GM21367 (cell line): ENCODE measurements around the gene SCAI.
"Not testable (repeated sequence)": the region's sequence is repeated elsewhere in the genome, so short reads cannot be mapped to it uniquely, and the experiment has no call there.

Experiments used
- ATAC-seq: cut with Tn5 transposase; IDR thresholded peaks from one replicate; pipeline ENCODE4 v1.9.1; 2021; ENCODE audit not compliant: unreplicated experiment

SCAI gene

DNA sequence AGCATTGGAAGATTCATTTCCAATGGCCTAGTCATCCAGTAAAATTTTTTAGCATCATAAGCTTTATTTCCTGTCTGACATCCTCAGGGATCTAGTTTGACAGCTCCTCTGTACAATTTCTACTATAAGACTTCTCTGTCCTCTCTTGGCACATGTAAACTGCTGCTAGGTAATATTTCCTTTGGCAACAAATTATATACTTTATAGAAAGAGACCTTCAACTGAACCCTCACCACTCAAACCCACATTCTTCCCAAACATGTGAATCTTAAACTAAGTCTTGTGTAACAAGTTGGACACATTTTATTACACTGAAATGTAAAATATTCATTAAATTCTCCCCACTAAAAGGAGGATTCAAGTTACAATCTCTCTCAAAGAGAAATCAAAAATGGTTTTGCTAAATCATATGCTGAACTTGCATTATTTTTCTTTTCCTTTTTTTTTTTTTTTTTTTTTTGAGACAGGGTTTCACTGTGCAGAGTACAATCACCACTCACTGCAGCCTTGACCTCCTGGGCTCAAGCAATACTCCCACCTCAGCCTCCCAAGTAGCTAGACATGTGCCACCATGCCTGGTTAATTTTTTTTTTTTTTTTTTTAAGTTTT, 36.9 kb downstream of the SCAI start:
- ATAC-seq: no peak

DNA sequence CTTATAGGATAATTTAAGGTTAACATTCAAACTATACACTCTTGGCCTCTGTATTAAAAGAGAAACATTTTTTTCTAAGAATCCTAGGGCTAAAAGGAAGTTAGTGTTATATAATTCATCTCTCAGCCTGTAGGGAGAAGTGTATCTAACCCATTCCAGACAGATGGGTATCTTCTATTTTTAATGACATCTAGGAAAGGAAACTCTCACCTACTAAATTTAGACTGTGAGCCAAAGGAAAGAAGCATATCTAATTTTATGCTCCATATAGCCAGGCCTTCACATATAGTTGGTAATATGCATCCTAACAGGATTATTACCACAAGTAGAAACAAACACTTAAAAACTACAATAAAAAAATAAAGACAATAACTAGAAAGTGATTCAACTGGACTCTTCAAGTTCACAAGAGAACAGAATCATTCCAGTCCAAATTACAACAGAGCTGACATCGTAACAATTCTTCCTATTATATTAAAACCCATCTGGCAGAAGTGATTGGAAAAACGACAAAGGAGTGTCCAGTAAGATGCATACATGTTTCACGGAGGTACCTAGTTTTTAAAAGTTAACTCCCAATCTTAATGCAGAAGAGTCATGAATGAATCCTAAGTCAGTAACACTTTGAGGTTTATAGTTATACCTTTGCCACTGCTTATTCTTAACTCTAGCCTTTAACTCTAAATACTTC, 39.4 kb downstream of the SCAI start:
- ATAC-seq: no peak

DNA sequence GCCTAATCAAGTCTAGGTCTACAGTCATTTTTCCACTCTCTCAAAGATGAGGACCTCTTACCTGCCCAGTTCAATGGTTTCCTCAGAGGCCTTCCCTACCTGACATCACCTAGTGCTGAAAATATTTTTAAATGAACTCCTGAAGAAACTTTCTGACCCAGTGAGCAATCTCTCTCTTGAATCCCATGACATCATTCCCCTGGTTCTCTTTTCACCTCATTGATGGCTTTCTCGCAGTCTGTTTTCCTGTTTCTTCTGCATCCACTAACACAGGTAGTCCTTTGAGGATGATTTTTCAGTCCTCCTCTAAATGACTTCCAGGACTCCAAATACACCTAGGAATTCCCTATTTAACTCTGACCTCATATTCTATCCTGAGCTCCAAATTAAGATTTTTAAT, 40.3 kb downstream of the SCAI start:
- no peak for ATAC-seq

DNA sequence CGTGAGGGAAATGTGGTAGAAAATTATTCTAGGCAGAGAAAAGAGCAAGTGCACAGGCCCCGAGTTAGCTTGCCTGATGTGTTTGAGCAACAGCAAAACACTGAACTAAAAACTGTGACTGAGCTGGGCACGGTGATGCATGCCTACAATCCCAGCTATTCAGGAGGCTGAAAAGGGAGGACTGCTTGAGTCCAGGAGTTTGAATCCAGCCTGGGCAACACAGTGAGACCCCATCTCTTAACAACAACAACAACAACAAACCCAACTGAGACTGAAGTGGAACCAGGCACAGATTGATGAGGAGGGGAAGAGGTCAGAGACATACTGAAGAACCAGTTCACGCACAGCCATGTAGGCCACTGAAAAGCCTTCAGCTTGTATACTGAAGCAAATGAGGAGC, 42.5 kb downstream of the SCAI start:
- ATAC-seq: no peak

DNA sequence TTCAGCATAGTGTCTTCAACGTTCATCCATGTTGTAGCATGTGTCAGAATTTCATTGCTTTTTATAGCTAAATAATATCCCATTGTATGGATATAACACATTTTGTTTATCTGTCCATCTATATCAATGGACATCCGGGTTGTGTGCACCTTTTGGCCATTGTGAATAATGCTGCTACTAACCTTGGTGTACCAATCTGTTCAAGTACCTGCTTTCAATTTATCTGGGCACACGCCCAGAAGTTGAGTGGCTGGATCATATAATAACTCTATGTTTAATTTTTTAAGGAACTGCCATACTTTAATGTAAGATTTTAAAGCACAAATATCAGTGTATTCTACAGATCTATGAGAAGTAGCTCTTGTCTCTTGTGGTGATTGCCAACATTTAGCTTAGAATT, 43.5 kb downstream of the SCAI start:
- ATAC-seq: no peak

DNA sequence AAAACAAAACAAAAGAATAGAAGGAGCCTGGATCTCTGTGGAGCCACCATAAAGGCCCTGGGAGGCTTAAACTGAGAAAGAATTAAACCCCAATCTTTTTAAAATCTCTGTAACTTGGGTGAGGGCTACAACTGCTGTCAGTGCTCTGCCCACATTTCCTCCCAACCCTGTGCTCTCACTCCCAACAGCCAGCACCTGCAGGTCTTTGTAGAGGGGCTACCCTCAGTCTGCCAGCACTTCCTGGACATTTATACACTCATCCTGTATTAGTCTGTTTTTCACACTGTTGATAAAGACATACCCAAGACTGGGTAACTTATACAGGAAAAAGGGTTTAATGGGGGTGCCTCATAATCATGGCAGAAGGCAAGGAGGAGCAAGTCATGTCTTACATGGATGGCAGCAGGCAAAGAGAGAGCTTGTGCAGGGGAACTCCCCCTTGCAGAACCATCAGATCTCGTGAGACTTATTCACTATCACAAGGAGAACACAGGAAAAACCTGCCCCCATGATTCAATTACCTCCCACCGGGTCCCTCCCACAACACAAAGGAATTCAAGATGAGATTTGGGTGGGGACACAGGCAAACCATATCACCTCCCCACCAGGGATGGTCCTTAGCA, 47.4 kb downstream of the SCAI start:
- ATAC-seq: no peak

DNA sequence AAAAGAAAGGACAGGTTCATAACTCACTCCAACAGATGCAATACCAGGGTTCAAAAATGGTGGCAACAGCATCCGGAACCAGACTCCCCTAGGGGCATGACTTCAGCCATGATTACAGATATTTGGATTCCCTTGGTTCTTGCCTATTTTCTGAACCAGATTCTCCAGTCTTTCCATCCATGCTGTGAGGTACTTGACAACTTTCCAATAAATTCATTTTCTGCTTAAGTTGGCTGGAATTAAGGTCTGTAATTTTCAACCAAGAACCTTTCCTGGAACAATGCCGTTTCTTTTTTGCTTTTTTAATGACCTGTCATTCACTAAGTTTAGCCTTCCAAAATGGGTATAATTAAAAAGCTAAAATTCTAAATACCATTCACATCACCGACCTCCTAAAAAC, 52.2 kb downstream of the SCAI start:
- ATAC-seq: no peak

DNA sequence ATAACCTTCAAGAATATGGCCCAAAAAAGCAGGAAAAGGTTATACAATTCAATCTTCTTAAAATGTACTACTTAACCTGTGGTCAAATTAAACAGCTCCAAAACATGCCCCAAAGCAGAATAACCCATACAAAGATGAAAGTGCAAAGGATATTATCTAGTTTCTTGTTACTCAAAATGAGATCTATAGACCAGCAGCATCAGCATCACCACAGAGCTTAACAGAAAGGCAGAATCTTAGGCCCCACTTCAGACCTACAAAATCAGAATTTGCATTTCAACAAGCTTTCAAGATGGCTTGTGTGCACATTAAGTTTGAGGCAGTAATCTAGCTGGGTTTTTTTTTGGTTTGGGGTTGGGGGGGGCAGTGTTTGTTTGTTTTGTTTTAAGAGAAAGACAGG, 54.0 kb downstream of the SCAI start:
- no peak for ATAC-seq

DNA sequence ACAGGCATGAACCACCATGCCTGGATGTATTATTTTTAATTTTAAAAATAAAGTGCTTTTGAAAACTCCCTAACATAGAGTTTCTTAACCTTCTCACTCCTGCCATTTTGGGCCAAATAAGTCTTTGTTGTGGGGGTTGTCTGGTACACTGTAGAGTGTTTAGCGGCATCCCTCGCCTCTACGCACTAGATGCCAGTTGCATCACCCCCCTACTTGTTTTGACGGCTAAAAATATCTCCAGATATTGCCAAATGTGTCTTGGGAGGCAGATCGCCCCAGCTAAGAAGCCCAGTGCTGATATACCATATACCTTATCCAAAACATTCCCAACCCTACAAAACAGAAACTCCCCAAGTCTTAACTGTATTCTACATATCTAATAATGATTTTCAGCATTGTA, 54.6 kb downstream of the SCAI start:
- ATAC-seq: no peak

DNA sequence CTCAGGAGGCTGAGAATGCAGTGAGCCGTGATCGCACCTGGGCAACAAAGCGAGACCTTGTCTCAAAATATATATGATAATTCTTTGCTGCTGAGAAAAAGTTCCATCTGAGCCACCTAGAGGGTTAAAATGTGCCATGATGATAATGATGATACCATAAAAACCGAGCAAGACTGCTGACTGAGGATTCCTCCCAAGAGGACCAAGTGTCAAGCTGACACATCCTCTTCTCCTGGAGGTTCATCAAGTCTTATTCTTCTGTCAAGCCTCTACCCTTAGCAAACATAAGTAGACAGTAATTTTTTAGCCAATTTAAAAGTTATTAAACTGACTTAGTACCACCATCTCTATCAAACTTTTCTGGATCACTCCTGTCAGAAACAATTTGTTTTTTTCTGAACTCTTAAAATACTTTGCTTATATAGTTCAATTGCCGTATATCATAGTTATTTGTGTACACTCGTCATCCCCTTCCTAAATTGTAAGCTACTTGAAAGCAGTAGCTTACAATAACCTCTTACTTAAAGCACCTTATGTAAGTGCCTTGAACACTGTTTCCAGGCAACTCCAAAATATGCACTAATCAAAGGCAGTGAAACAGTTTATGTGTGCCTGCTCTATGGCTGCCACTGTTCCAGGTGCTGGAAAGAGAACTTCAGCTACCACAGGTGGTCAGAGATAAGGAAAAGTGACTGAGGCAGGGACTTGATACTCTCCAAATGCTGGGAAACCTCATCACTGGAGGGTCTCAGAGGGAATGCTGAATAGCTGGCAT, 57.4 kb downstream of the SCAI start:
- no peak for ATAC-seq

DNA sequence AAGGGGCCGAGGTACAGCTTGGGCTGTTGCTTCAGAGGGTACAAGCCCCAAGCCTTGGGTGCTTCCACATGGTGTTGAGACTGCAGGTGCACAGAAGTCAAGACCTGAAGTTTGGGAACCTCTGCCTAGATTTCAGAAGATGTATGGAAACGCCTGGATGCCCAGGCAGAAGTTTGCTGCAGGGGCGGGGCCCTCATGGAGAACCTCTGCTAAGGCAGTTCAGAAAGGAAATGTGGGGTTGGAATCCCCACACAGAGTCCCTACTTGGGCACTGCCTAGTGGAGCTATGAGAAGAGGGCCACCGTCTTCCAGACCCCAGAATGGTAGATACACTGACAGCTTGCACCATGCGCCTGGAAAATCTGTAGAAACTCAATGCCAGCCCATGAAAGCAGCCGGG, 61.1 kb downstream of the SCAI start:
- not testable (repeated sequence) for ATAC-seq

DNA sequence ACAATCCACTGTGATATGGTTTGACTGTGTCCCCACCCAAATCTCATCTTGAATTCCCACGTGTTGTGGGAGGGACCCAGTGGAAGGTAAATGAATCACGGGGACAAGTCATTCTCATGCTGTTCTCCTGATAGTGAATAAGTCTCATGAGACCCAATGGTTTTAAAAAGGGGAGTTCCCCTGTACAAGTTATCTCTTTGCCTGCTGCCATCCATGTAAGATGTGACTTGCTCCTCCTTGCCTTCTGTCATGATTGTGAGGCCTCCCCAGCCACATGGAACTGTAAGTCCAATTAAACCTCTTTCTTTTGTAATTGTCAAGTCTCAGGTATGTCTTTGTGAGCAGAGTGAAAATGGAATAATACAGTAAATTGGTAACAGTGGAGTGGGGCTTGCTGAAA, 62.5 kb downstream of the SCAI start:
- not testable (repeated sequence) for ATAC-seq

DNA sequence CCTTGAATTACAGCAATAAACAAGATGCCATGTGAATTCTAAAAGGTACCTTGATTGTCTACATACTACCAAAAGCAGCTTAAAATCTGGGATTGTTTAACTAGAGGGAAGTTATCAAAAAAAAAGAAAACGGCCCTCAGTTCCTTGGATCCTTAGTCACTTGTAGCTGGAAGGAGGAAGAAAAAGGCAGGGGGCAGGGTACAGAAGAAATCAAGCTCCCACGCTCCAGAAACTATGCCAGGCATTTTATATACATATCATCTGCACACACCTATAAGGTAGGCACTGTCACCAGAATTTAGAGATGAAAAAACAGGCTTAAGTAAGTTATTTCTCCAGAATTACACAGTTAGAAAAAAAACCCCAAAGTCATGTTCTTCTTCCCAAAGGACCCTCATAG, 63.4 kb downstream of the SCAI start:
- no peak for ATAC-seq

DNA sequence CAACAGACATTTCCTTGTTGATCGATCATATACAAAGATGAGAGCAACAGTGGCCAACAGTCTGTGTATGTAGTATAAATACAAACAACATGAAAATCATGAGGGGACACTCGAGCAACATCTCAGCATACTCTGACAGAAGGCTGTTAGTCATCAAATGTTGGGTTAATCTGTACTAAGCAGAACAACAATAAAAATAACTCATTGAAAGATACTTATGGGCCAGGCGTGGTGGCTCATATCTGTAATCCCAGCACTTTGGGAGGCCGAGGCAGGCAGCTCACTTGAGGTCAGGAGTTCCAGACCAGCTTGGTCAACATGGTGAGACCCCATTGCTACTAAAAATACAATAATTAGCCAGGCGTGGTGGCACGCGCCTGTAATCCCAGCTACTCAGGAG, 67.3 kb downstream of the SCAI start:
- ATAC-seq: no peak

DNA sequence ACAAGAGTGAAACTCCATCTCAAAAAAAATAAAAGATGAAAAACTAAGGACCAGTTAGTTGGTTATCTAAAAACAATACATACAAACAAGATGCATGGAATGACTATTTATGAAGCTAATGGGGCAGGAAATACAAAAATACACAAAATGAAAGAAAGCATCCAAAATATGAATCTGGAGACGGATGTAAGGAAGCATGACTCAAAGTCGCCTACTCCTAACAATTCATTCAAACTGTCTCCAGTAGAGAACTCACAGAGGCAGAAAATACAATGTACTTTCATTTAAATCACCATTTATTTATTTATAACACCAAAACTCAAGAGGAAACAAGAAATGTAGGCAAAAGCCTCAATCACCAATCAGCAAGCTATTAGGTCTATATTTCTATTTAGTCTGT, 68.4 kb downstream of the SCAI start:
- no peak for ATAC-seq

DNA sequence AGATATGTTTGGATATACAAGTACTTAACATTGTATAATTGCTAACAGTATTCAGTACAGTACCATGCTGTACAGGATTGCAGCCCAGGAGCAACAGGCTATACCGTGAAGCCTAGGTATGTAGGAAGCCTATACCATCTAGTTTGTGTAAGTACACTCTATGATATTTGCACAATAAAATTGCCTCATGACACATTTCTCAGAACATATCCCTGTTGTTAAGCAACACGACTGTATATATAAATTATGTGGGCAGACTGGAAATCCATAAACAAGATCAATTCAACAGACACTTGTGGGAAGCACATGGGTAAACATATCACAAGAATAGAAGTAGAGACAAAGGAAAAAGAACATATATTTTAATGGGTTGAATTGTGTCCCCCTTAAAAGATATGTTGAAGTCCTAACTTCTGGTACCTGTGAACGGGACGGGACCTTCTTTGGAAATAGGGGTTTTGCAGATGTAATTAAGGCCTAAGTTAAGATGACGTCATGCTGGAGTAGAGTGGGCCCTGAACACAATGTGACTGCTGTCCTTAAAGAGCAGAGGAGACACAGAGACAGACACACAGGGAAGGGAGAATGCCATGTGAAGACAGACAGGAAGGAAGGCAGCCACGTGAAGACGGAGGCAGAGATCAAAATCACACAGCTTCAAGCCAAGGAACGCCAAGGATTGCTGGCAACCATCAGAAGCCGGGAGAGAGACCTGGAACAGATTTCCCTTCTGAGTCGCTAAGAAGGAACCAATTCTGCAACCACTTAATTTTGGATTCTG, 76.3 kb downstream of the SCAI start:
- ATAC-seq: no peak

DNA sequence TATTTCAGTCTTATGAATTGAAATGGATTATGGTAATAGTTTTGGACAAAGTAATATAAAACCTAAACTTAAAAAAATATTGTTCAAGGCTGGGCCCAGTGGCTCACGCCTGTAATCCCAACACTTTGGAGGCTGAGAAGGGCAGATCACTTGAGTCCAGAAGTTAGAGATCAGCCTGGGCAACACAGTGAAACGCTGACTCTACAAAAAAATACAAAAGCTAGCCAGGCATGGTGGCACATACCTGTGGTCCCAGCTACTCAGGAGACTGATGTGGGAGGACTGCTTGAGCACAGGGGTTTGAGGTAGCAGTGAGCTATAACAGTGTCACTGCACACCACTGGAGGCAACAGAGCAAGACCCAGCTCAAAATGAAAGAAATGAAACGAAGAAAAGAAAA, 81.9 kb downstream of the SCAI start:
- no peak for ATAC-seq

DNA sequence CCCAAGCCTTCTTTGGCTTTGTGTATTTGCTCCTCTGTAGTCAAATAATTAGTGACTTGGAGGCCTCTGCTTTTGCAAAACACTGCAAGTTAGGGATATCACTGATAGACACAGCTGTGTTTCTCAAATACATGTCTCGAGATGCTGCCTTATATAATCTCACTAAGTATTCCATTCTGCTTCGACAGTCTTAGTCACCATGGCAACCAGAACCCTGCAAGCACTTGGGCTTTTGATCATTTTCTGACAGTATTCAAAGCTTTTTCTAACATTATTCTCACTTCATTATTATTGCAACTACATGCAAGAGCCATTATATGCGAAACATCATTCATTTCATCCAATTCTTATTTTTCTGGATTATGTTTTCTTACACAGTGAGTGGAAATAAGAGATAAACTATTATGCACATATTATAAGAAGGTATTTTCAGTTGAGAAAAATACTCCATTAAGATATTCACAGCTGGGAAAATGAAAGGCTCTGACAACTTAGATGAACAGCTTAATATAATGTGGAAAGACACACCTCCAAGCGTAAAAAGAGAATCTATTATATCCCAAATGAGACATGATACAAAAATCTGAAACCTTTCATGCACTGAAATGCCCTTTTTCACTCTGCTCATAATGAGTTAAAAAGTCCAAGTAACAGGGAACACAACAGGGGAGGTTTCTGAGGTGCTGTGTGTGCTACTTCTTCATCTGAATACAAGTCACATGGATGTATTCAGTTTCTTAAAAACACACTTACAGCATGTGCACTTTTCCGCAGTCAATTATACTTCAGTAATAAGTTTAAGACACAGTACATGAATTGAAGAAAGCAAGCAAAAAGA, 93.9 kb downstream of the SCAI start:
- ATAC-seq: no peak

DNA sequence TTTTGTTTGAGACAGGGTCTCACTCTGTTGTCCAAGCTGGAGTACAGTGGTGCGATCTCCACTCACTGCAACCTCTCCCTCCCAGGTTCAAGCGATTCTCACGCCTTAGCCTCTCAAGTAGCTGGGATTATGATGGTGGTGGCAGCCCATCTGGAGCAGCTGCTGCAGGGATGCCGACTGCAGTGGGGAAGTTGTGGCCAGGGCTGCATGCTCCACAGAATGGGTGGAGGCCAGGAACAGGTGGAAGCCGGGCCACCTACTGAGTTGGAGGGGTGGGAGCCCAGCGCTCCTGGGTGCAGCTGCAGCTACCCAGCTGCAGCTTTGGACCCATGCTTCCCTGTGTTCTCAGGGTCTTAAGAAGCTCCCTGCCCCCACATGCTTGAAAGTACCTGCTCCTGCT, 99.7 kb downstream of the SCAI start:
- ATAC-seq: no peak

DNA sequence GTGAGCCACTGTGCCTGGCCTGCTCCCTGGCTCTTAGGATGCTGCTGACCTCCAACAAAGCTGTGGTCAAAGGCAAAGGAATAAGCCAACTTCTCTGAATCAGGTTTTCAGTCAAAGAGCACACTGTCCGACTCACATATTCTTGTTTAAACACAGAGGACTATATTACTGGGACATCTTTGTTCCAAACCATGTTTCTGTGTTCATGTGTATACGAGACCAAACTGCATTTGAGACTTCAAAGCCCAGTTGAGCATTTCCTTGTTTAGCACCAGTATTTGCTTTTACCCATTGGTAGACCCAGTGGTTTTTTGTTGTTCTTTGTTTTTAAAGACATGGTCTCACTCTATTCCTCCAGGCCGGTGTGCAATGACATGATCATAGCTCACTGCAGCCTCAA, 100.2 kb downstream of the SCAI start:
- ATAC-seq: no peak
